Ovary (tissue), 9 donors: Measurements from ENCODE around the gene SULT1A1. TPM values are rescaled to one million over a fixed set of nuclear protein-coding genes. Genes with fewer than 3 reads are reported as not detected.

Experiments
- DNase-seq, 5 donors: peaks; one replicate each; pipeline ENCODE4 v3.0.0-alpha.2; 2019 to 2020
- H3K27ac ChIP-seq, 2 donors: fragments of 200-600 bp; one replicate each; pipeline versions ENCODE4 v1.5.1 to v1.8.0; 2019 to 2022
- H3K27me3 ChIP-seq: fragments of 200-600 bp; one replicate; pipeline ENCODE4 v1.8.0; 2022
- H3K36me3 ChIP-seq: fragments of 200-600 bp; sonication (generic); one replicate; pipeline ENCODE4 v1.5.1; 2019
- H3K4me1 ChIP-seq: one replicate; pipeline ENCODE4 v1.8.1; 2013; ENCODE audit warnings: mild to moderate bottlenecking, moderate library complexity; ENCODE audit not compliant: insufficient read depth
- H3K4me3 ChIP-seq: fragments of 200-600 bp; sonication (generic); one replicate; pipeline ENCODE4 v1.5.1; 2017
- H3K9me3 ChIP-seq, 2 donors: fragments of 200-600 bp in 1 of 2; sonication (generic) in 1 of 2; one replicate each; pipeline versions ENCODE4 v1.5.1 to v1.8.1; 2013 to 2019; ENCODE audit warnings: mild to moderate bottlenecking in 1 of 2, moderate library complexity in 1 of 2
- EP300 ChIP-seq: sonication (generic); formaldehyde crosslinking; IDR thresholded peaks from one replicate; pipeline ENCODE4 v1.6.1; 2017; ENCODE audit warnings: antibody characterized with exemption
- POLR2A ChIP-seq: fragments of 450-650 bp; IDR thresholded peaks from one replicate; pipeline ENCODE4 v1.6.1; 2017; ENCODE audit warnings: antibody characterized with exemption, mild to moderate bottlenecking, moderate library complexity
- WGBS, 3 donors: extraction: QIAGEN DNeasy Blood & Tissue Kit in 1 of 3; methylation state at CpG; one replicate each; pipeline versions ENCODE4 v1.1.5 to v1.1.7; 2013 to 2017; 5-methylcytosine and 5-hydroxymethylcytosine counted together
- intact Hi-C, 4 donors: fragments of 100-400 bp; cut with DNase I; formaldehyde crosslinking; loops; one replicate each; pipeline versions ENCODE4 v1.11.0 to v1.15.1; 2022 to 2023
- polyA plus RNA-seq, 2 donors: library from polyadenylated mRNA; stranded (reverse); fragments of 200-250 nt in 1 of 2; fragments of 350-450 nt in 1 of 2; fragmentation: Illumina TruSeq in 1 of 2; extraction: RNeasy Lipid Tissue Mini Kit (QIAGEN cat#74804) in 1 of 2; gene quantifications; one replicate each; pipeline ENCODE4 v1.2.3, GENCODE V29; 2013 to 2014
- total RNA-seq, 7 donors: library from RNA; depleted of rRNA in 2 of 7; stranded (reverse); fragments of >200 nt in 2 of 7; fragmentation: NEBNext Ultra II Directional in 3 of 7; extraction: Animal tissue kit (Norgen Biotek cat#: 25700) in 3 of 7; gene quantifications; one replicate each; pipeline versions ENCODE4 v1.1.0 to v1.2.4, GENCODE V29; 2016 to 2023
- TF ChIP-seq, protein P1 (sequence below), 3 donors: fragments of 450-650 bp in 2 of 3; fragments of 200-600 bp in 1 of 3; IDR thresholded peaks; one replicate each; pipeline versions ENCODE4 v1.5.1 to v1.8.0; 2016 to 2022; ENCODE audit warnings: antibody characterized with exemption in 3 of 3, mild to moderate bottlenecking in 1 of 3
- donor health status: DM: no; HTN: no; CAD: no; lungs with moderate emphysema.
- donor health status: DM: no; HTN: no; CAD: no.
- donor health status: Bipolar disorder and iron deficiency.
- donor health status: DM: yes; HTN: yes; CAD: no.
- donor health status: DM: no; HTN: no; CAD: no.
- donor health status: DM: yes; HTN: yes; CAD: no.

The SULT1A1 gene
- total and polyA plus RNA-seq, 9 donors = 5.4 to 54.6 (median 11.3) TPM

DNA sequence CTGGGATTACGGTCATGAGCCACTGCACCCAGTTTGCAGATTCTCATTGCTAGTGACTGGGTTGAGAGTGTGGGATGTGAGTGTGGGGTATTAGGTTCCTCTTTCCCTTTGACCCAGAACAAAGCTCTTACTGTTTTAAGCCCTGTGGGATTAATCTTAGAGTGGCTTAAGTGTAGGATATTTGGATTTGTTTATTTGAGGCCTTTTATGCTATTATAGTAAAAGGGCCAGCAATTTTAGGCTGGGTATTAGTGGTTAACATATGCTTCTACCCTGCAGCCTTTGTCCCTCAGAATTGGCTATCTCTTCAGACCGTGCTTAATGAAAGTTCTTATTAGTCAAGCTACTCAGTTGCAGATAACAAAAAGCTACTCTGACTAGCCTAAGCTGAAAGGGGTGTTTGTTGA, 52.9 kb downstream of the SULT1A1 start:
- TF ChIP-seq EP300 = no peak
- TF ChIP-seq, protein P1, sequence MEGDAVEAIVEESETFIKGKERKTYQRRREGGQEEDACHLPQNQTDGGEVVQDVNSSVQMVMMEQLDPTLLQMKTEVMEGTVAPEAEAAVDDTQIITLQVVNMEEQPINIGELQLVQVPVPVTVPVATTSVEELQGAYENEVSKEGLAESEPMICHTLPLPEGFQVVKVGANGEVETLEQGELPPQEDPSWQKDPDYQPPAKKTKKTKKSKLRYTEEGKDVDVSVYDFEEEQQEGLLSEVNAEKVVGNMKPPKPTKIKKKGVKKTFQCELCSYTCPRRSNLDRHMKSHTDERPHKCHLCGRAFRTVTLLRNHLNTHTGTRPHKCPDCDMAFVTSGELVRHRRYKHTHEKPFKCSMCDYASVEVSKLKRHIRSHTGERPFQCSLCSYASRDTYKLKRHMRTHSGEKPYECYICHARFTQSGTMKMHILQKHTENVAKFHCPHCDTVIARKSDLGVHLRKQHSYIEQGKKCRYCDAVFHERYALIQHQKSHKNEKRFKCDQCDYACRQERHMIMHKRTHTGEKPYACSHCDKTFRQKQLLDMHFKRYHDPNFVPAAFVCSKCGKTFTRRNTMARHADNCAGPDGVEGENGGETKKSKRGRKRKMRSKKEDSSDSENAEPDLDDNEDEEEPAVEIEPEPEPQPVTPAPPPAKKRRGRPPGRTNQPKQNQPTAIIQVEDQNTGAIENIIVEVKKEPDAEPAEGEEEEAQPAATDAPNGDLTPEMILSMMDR (IDR thresholded peaks at IDR 0.05) = no peak
- TF ChIP-seq POLR2A = no peak
- Histone ChIP-seq H3K27ac (no peak overlapping the region), H3K4me3 (no peak overlapping the region), H3K9me3 (no peaks in the 10 kb centered on the region), H3K36me3 (no peaks in the 10 kb centered on the region), H3K4me1 (no peaks in the 10 kb centered on the region), H3K27me3 (no peaks in the 10 kb centered on the region)
- intact Hi-C loops = no loop called here
- DNase-seq = no peak
- 82 to 91% (median 84%) methylated on average over 2 of the region's 2 CpGs for whole genome bisulfite sequencing, 3 donors

DNA sequence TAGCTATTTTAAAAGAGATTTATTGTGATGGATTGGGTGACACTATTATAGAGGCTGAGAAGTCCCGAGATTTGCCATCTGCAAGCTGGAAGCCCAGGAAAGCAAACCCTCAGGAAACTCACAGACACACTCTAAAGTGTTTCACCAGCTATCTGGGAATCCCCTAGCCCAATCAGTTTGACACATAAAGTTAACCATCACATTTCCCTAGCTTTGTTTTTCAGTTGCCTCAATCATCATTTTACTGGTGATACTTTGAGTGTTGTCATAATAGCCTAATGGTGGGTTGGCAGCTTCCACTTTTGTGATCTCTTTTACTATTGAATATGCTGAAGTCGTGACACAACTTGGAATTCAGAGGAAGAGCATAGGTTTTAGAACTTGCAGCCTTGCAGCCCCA, 54.3 kb downstream of the SULT1A1 start:
- TF ChIP-seq EP300 (no peak), POLR2A (no peak)
- TF ChIP-seq, protein P1 (IDR thresholded peaks at IDR 0.05) = no peak
- no peaks in the 10 kb centered on the region for H3K9me3 ChIP-seq
- no peak overlapping the region for H3K4me3 ChIP-seq
- 90 to 98% (median 91%) methylated on average over 2 of the region's 2 CpGs for WGBS, 3 donors
- H3K36me3 ChIP-seq = no peaks in the 10 kb centered on the region
- no peaks in the 10 kb centered on the region for H3K4me1 ChIP-seq
- no peak for DNase-seq
- intact Hi-C loops = no loop called here
- H3K27ac ChIP-seq = no peak overlapping the region
- H3K27me3 ChIP-seq = no peaks in the 10 kb centered on the region

Other genes with a start within 250 kb of the SULT1A1 start
- 1 to 10 TPM in 6 of 7 donors, under 1 TPM in 1; 0.57 to 6.7 (median 3.3) TPM for gene NPIPB6, start 246.5 kb downstream of the SULT1A1 start, total RNA-seq
- under 1 TPM; 0.58 to 0.92 TPM for gene NPIPB6, start 246.5 kb downstream of the SULT1A1 start, polyA plus RNA-seq
- gene EIF3CL, start 206.2 kb downstream of the SULT1A1 start, total RNA-seq = 100 to 1,000 TPM in 2 of 7 donors, 10 to 100 TPM in 4, 1 to 10 TPM in 1; 6.1 to 230 (median 63.9) TPM
- gene EIF3CL, start 206.2 kb downstream of the SULT1A1 start, polyA plus RNA-seq = 10 to 100 TPM; 65.1 to 72.2 TPM
- under 1 TPM in 1 of 7 donors, not detected in 6; 0.35 TPM for gene NPIPB7, start 137.7 kb downstream of the SULT1A1 start, total RNA-seq
- under 1 TPM; 0.23 to 0.29 TPM for gene NPIPB7, start 137.7 kb downstream of the SULT1A1 start, polyA plus RNA-seq
- 10 to 100 TPM; 17.8 to 30.9 (median 22.4) TPM for gene CLN3, start 118.0 kb downstream of the SULT1A1 start, total RNA-seq
- 10 to 100 TPM; 15.9 to 32.1 TPM for gene CLN3, start 118.0 kb downstream of the SULT1A1 start, polyA plus RNA-seq
- gene APOBR, start 115.4 kb downstream of the SULT1A1 start, total RNA-seq = 1 to 10 TPM in 1 of 7 donors, under 1 TPM in 6; 0.18 to 1.4 (median 0.48) TPM
- under 1 TPM; 0.18 to 0.65 TPM for gene APOBR, start 115.4 kb downstream of the SULT1A1 start, polyA plus RNA-seq
- not detected for gene IL27, start 103.2 kb downstream of the SULT1A1 start, total RNA-seq
- not detected for gene IL27, start 103.2 kb downstream of the SULT1A1 start, polyA plus RNA-seq
- 100 to 1,000 TPM in 5 of 7 donors, 10 to 100 TPM in 2; 25.5 to 355 (median 129) TPM for gene NUPR1, start 71.1 kb downstream of the SULT1A1 start, total RNA-seq
- gene NUPR1, start 71.1 kb downstream of the SULT1A1 start, polyA plus RNA-seq = 100 to 1,000 TPM in 1 of 2 donors, 10 to 100 TPM in 1; 28.5 to 366 TPM
- 10 to 100 TPM; 30.6 to 59.8 (median 42.5) TPM for gene SGF29, start 56.1 kb downstream of the SULT1A1 start, total RNA-seq
- 10 to 100 TPM; 28.5 to 54.0 TPM for gene SGF29, start 56.1 kb downstream of the SULT1A1 start, polyA plus RNA-seq
- gene SULT1A2, start 13.0 kb downstream of the SULT1A1 start, total RNA-seq = 1 to 10 TPM in 2 of 7 donors, under 1 TPM in 5; 0.20 to 1.6 (median 0.78) TPM
- 1 to 10 TPM in 1 of 2 donors, under 1 TPM in 1; 0.13 to 1.2 TPM for gene SULT1A2, start 13.0 kb downstream of the SULT1A1 start, polyA plus RNA-seq
- 1 to 10 TPM in 2 of 7 donors, under 1 TPM in 3, not detected in 2; 0.28 to 2.7 (median 0.93) TPM for gene NPIPB8, start 28.0 kb upstream of the SULT1A1 start, total RNA-seq
- not detected for gene NPIPB8, start 28.0 kb upstream of the SULT1A1 start, polyA plus RNA-seq
- 100 to 1,000 TPM; 163 to 760 (median 544) TPM for gene EIF3C, start 101.4 kb upstream of the SULT1A1 start, total RNA-seq
- 1,000 to 10,000 TPM in 1 of 2 donors, 100 to 1,000 TPM in 1; 357 to 1,101 TPM for gene EIF3C, start 101.4 kb upstream of the SULT1A1 start, polyA plus RNA-seq
- gene NPIPB9, start 141.7 kb upstream of the SULT1A1 start, total RNA-seq = 1 to 10 TPM in 6 of 7 donors, under 1 TPM in 1; 0.75 to 3.4 (median 2.8) TPM
- gene NPIPB9, start 141.7 kb upstream of the SULT1A1 start, polyA plus RNA-seq = 1 to 10 TPM in 1 of 2 donors, under 1 TPM in 1; 0.63 to 1.9 TPM
- 100 to 1,000 TPM in 2 of 7 donors, 10 to 100 TPM in 5; 36.2 to 143 (median 84.8) TPM for gene ATXN2L, start 213.0 kb upstream of the SULT1A1 start, total RNA-seq
- 10 to 100 TPM; 45.5 to 84.6 TPM for gene ATXN2L, start 213.0 kb upstream of the SULT1A1 start, polyA plus RNA-seq
- gene TUFM, start 236.3 kb upstream of the SULT1A1 start, total RNA-seq = 100 to 1,000 TPM in 4 of 7 donors, 10 to 100 TPM in 3; 75.7 to 123 (median 105) TPM
- 100 to 1,000 TPM; 106 to 117 TPM for gene TUFM, start 236.3 kb upstream of the SULT1A1 start, polyA plus RNA-seq